ENCODE data around the gene TMEM54.

DNA sequence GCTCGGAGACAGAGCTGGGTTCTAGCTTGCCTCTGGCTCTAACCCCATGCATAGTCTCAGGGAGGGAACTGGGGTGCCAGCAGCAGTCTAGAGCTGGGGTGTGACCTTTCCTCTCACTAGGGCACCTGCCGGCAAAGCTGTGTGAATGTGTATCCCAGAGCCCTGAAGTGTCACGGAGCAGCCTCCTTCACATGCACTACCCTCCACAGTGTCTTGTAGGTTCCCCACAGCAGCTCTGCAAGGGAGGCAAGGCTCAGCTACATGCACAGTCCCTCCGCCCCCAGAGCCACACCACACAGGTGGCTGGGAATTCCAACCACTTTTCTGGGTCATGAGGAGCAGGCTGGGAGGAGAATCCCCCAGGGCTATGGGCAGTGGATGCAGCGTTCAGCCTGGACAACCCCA lies 22.6 kb downstream of the TMEM54 start:
- TF ChIP-seq, protein P1, sequence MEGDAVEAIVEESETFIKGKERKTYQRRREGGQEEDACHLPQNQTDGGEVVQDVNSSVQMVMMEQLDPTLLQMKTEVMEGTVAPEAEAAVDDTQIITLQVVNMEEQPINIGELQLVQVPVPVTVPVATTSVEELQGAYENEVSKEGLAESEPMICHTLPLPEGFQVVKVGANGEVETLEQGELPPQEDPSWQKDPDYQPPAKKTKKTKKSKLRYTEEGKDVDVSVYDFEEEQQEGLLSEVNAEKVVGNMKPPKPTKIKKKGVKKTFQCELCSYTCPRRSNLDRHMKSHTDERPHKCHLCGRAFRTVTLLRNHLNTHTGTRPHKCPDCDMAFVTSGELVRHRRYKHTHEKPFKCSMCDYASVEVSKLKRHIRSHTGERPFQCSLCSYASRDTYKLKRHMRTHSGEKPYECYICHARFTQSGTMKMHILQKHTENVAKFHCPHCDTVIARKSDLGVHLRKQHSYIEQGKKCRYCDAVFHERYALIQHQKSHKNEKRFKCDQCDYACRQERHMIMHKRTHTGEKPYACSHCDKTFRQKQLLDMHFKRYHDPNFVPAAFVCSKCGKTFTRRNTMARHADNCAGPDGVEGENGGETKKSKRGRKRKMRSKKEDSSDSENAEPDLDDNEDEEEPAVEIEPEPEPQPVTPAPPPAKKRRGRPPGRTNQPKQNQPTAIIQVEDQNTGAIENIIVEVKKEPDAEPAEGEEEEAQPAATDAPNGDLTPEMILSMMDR (IDR thresholded peaks at IDR 0.05): no peak
- TF ChIP-seq, protein P2, sequence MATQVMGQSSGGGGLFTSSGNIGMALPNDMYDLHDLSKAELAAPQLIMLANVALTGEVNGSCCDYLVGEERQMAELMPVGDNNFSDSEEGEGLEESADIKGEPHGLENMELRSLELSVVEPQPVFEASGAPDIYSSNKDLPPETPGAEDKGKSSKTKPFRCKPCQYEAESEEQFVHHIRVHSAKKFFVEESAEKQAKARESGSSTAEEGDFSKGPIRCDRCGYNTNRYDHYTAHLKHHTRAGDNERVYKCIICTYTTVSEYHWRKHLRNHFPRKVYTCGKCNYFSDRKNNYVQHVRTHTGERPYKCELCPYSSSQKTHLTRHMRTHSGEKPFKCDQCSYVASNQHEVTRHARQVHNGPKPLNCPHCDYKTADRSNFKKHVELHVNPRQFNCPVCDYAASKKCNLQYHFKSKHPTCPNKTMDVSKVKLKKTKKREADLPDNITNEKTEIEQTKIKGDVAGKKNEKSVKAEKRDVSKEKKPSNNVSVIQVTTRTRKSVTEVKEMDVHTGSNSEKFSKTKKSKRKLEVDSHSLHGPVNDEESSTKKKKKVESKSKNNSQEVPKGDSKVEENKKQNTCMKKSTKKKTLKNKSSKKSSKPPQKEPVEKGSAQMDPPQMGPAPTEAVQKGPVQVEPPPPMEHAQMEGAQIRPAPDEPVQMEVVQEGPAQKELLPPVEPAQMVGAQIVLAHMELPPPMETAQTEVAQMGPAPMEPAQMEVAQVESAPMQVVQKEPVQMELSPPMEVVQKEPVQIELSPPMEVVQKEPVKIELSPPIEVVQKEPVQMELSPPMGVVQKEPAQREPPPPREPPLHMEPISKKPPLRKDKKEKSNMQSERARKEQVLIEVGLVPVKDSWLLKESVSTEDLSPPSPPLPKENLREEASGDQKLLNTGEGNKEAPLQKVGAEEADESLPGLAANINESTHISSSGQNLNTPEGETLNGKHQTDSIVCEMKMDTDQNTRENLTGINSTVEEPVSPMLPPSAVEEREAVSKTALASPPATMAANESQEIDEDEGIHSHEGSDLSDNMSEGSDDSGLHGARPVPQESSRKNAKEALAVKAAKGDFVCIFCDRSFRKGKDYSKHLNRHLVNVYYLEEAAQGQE (IDR thresholded peaks at IDR 0.05; ENCODE audit: insufficient read depth in 1 of 2, low read depth in 2 of 2, low read length in 1 of 2): no peak
- TF ChIP-seq POLR2AphosphoS5 (IDR thresholded peaks at IDR 0.05; ENCODE audit: low read depth, low read length): no peak
- no peak for TF ChIP-seq TCF7L2 (IDR thresholded peaks at IDR 0.05; ENCODE audit: low read depth, low read length)

Measured in Panc1 (cell line).